H1 (cell line): ENCODE measurements around the gene ANKRD60. TPM values are rescaled to one million over a fixed set of nuclear protein-coding genes. Genes with fewer than 3 reads are reported as not detected.

ENCODE experiments used
- CTCF ChIA-PET: fragments of 300-600 bp; sonication (Branson Sonifier 250); formaldehyde crosslinking; loops from one replicate; lab custom pipeline; 2021; ENCODE audit not compliant: partially characterized antibody; lab: Charles Lee
- POLR2A ChIA-PET: fragments of 300-600 bp; sonication (Branson Sonifier 250); formaldehyde crosslinking; loops from one replicate; lab custom pipeline; 2021; ENCODE audit warnings: inconsistent platforms; ENCODE audit not compliant: partially characterized antibody; lab: Charles Lee
- DNase-seq, 2 experiments: peaks; one replicate each; pipeline versions ENCODE4 v3.0.0 to v3.0.0-alpha.2; 2010 to 2022; ENCODE audit warnings: low spot score in 2 of 2, low read depth in 1 of 2, mixed read lengths in 1 of 2
- FAIRE-seq: peaks from 2 replicates; lab custom pipeline; 2011; peaks lifted over from hg19 to GRCh38; lab: Jason Lieb, UNC
- H2AFZ ChIP-seq: 2 replicates; pipeline ENCODE4 v1.8.1; 2012; ENCODE audit warnings: low read length, inconsistent platforms
- H2AK5ac ChIP-seq: 2 replicates; pipeline ENCODE4 v1.6.1; 2013; ENCODE audit warnings: low read depth, low read length
- H2BK120ac ChIP-seq: replicated peaks from 2 replicates; pipeline ENCODE3; 2013; ENCODE audit warnings: low read depth, low read length, inconsistent platforms
- H2BK12ac ChIP-seq: 2 replicates; pipeline ENCODE4 v1.6.1; 2013; ENCODE audit warnings: low read depth, low read length
- H2BK15ac ChIP-seq: 2 replicates; pipeline ENCODE4 v1.6.1; 2013; ENCODE audit warnings: low read length
- H2BK20ac ChIP-seq: 2 replicates; pipeline ENCODE4 v1.6.1; 2013; ENCODE audit warnings: low read length
- H2BK5ac ChIP-seq: 2 replicates; pipeline ENCODE4 v1.6.1; 2013; ENCODE audit warnings: low read depth, low read length
- H3K14ac ChIP-seq: 2 replicates; pipeline ENCODE4 v1.6.1; 2013; ENCODE audit warnings: inconsistent platforms; ENCODE audit not compliant: insufficient read length
- H3K18ac ChIP-seq: 2 replicates; pipeline ENCODE4 v1.6.1; 2013; ENCODE audit warnings: low read length; ENCODE audit errors: extremely low read depth
- H3K23ac ChIP-seq: 2 replicates; pipeline ENCODE4 v1.6.1; 2013; ENCODE audit warnings: inconsistent platforms; ENCODE audit not compliant: insufficient read length
- H3K23me2 ChIP-seq: 2 replicates; pipeline ENCODE4 v1.6.1; 2013; ENCODE audit warnings: low read depth, low read length
- H3K27ac ChIP-seq: 2 replicates; pipeline ENCODE4 v1.6.1; 2011; ENCODE audit warnings: low read depth, low read length, inconsistent platforms
- H3K27me3 ChIP-seq, 4 experiments: replicated peaks in 1 of 4; 1 replicate in 1 of 4; 2 replicates in 3 of 4; pipeline versions ENCODE4 v1.6.1 to v1.8.1; 2011 to 2013; ENCODE audit warnings: low read length in 3 of 4, mild to moderate bottlenecking in 3 of 4, inconsistent platforms in 2 of 4, mixed read lengths in 2 of 4, moderate library complexity in 1 of 4; ENCODE audit not compliant: control insufficient read depth in 3 of 4, insufficient read depth in 3 of 4; ENCODE audit errors: extremely low read depth in 1 of 4
- H3K36me3 ChIP-seq, 4 experiments: 2 replicates each; pipeline versions ENCODE4 v1.6.1 to v1.8.1; 2011 to 2013; ENCODE audit warnings: mild to moderate bottlenecking in 4 of 4, low read length in 3 of 4, moderate library complexity in 2 of 4, control low read depth in 1 of 4, inconsistent platforms in 1 of 4; ENCODE audit not compliant: insufficient read depth in 4 of 4, control insufficient read depth in 2 of 4
- H3K4ac ChIP-seq: replicated peaks from 2 replicates; pipeline ENCODE3; 2013; ENCODE audit warnings: low read length, low read depth, mixed read lengths, inconsistent platforms; ENCODE audit not compliant: insufficient read length
- H3K4me1 ChIP-seq, 4 experiments: replicated peaks in 1 of 4; 1 replicate in 1 of 4; 2 replicates in 3 of 4; pipeline versions ENCODE4 v1.6.1 to v1.8.1; 2011 to 2013; ENCODE audit warnings: low read length in 3 of 4, inconsistent platforms in 2 of 4, mixed read lengths in 1 of 4; ENCODE audit not compliant: insufficient read depth in 4 of 4, control insufficient read depth in 3 of 4
- H3K4me2 ChIP-seq, 2 experiments: 2 replicates each; pipeline versions ENCODE4 v1.6.1 to v1.8.1; 2011 to 2013; ENCODE audit warnings: low read depth in 2 of 2, low read length in 2 of 2, control low read depth in 1 of 2, inconsistent platforms in 1 of 2, mild to moderate bottlenecking in 1 of 2; ENCODE audit not compliant: insufficient read depth in 1 of 2
- H3K4me3 ChIP-seq, 4 experiments: fragments of 200-600, 300-600 bp in 1 of 4; sonication (generic), shearing (Covaris generic), sonication (Bioruptor Twin) in 1 of 4; 2 replicates each; pipeline versions ENCODE4 v1.5.1 to v1.8.1; 2011 to 2016; ENCODE audit warnings: low read length in 4 of 4, low read depth in 3 of 4, control low read depth in 2 of 4, inconsistent platforms in 2 of 4, mild to moderate bottlenecking in 2 of 4, mixed read lengths in 1 of 4, moderate library complexity in 1 of 4; ENCODE audit not compliant: insufficient read depth in 2 of 4; ENCODE audit errors: extremely low read depth in 1 of 4
- H3K56ac ChIP-seq: replicated peaks from 2 replicates; pipeline ENCODE3; 2013; ENCODE audit warnings: low read depth, mild to moderate bottlenecking, mixed read lengths, low read length, inconsistent platforms; ENCODE audit not compliant: insufficient read length
- H3K79me1 ChIP-seq: 2 replicates; pipeline ENCODE4 v1.6.1; 2013; ENCODE audit warnings: low read depth, low read length, control low read depth
- H3K79me2 ChIP-seq, 2 experiments: 2 replicates each; pipeline versions ENCODE4 v1.6.1 to v1.8.1; 2012 to 2013; ENCODE audit warnings: low read length in 2 of 2, mild to moderate bottlenecking in 2 of 2, inconsistent platforms in 1 of 2; ENCODE audit not compliant: insufficient read depth in 2 of 2, control insufficient read depth in 1 of 2
- H3K9ac ChIP-seq, 4 experiments: replicated peaks in 1 of 4; 1 replicate in 1 of 4; 2 replicates in 3 of 4; pipeline versions ENCODE4 v1.6.1 to v1.8.1; 2011 to 2013; ENCODE audit warnings: low read depth in 3 of 4, low read length in 3 of 4, control low read depth in 2 of 4, mild to moderate bottlenecking in 2 of 4, moderate library complexity in 2 of 4, inconsistent platforms in 1 of 4; ENCODE audit errors: extremely low read depth in 1 of 4
- H3K9me3 ChIP-seq, 2 experiments: 2 replicates each; pipeline versions ENCODE4 v1.6.1 to v1.8.1; 2012 to 2013; ENCODE audit warnings: mild to moderate bottlenecking in 2 of 2, moderate library complexity in 2 of 2, control low read depth in 1 of 2, inconsistent platforms in 1 of 2, low read depth in 1 of 2, low read length in 1 of 2, mixed read lengths in 1 of 2; ENCODE audit not compliant: insufficient read depth in 2 of 2
- H4K20me1 ChIP-seq, 2 experiments: replicated peaks in 1 of 2; 2 replicates each; pipeline versions ENCODE3 to v1.8.1; 2011 to 2013; ENCODE audit warnings: inconsistent platforms in 2 of 2, low read length in 2 of 2, mild to moderate bottlenecking in 1 of 2; ENCODE audit not compliant: insufficient read depth in 2 of 2, control insufficient read depth in 1 of 2
- H4K5ac ChIP-seq: 2 replicates; pipeline ENCODE4 v1.6.1; 2013; ENCODE audit warnings: low read length, low read depth, mixed read lengths, inconsistent platforms; ENCODE audit not compliant: insufficient read length
- H4K8ac ChIP-seq: 2 replicates; pipeline ENCODE4 v1.8.0; 2013; ENCODE audit warnings: mild to moderate bottlenecking, moderate library complexity, low read length, inconsistent platforms; ENCODE audit not compliant: insufficient read depth; ENCODE audit errors: extremely low read depth
- H4K91ac ChIP-seq: replicated peaks from 2 replicates; pipeline ENCODE3; 2013; ENCODE audit warnings: low read length, mixed read lengths, inconsistent platforms; ENCODE audit not compliant: insufficient read length
- WGBS, 2 experiments: shearing (Covaris generic) in 1 of 2; methylation state at CpG; one replicate each; pipeline versions ENCODE4 v1.1.6 to v1.1.7; 2013 to 2015; ENCODE audit warnings: low lambda C conversion rate in 2 of 2, mixed read lengths in 2 of 2, inconsistent platforms in 1 of 2, low coverage in 1 of 2, missing lambda C conversion rate in 1 of 2; ENCODE audit not compliant: insufficient replicate concordance in 2 of 2, insufficient coverage in 1 of 2, insufficient read length in 1 of 2; ENCODE audit errors: extremely low coverage in 1 of 2, missing lambda C conversion rate in 1 of 2; 5-methylcytosine and 5-hydroxymethylcytosine counted together
- polyA plus RNA-seq, 7 experiments: library from polyadenylated mRNA; depleted of rRNA in 3 of 7; stranded (reverse) in 5 of 7; unstranded in 2 of 7; fragments of >200 nt in 5 of 7; fragments of 200-250 nt in 2 of 7; gene quantifications; 1 replicate in 5 of 7; 2 replicates in 1 of 7; 4 replicates in 1 of 7; pipeline versions ENCODE4 v1.2.1 to v1.2.3, GENCODE V29; 2011 to 2013; ENCODE audit warnings: missing spikeins in 2 of 7, mixed read lengths in 2 of 7
- total RNA-seq: library from RNA; stranded (reverse); fragmentation: NEBNext Ultra II Directional; extraction: Animal tissue kit (Norgen Biotek cat#: 25700); gene quantifications from 2 replicates; pipeline ENCODE4 v1.2.1, GENCODE V29; 2021
- TF ChIP-seq, protein P1 (sequence below): IDR thresholded peaks from 2 replicates; pipeline ENCODE4 v1.6.1; 2012; ENCODE audit warnings: inconsistent platforms

Gene ANKRD60
- total and polyA plus RNA-seq, 2 of the 8 experiments (the other 6 are each of a cell fraction or from before 2014, with no cell fraction given) = not detected

DNA sequence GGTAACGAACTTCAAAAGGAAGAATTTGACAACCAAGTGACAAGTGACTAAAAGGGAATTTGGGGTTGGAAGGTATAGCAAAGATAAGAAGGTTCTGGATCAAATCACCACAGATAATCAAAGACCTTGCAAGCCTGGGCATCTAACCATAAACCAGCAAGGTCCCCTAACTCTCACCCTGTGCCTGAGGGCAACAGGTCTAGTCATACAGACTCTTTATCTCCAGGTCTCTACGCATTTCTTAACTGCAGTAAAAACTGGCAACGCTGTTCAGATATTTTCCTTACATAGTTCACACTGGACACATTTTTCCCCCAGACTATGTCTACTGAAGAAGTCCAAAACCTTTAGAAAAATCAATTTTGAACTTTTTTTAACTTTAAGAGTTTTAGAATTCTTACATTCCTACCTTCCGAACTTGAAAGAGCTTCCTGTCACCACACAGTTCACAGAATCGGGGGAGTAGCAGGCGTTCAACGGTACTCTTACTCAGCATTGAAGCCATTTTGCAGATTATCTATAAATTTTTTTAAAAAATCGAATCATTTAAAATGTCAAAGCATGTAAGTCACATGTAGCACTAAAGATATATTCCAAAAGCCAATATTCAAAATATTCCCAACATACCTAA lies 23.0 kb upstream of the ANKRD60 start:
- Histone ChIP-seq H3K9me3 (no peaks in the 10 kb centered on the region), H3K36me3 (peaks cover 0 to 8% (median 2%) of the 10 kb centered on the region in 4 experiments; a peak in 4 of 8 replicates), H4K8ac (no peak overlapping the region), H3K9ac (no peak overlapping the region), H2BK15ac (no peak overlapping the region), H3K27me3 (no peaks in the 10 kb centered on the region), H4K91ac (no peak overlapping the region), H2BK120ac (no peak overlapping the region), H4K20me1 (peaks cover 0 to 2% of the 10 kb centered on the region in 2 experiments), H3K23me2 (no peaks in the 10 kb centered on the region), H3K4ac (no peak overlapping the region), H2AK5ac (no peak overlapping the region), H3K27ac (no peak overlapping the region), H2BK20ac (no peak overlapping the region), H3K14ac (no peak overlapping the region), H3K79me1 (peaks cover 2% of the 10 kb centered on the region; the same call in 1 of the 2 replicates), H3K4me3 (no peak overlapping the region), H3K4me2 (no peak overlapping the region), H3K23ac (no peak overlapping the region), H3K18ac (no peak overlapping the region), H3K56ac (no peak overlapping the region), H3K4me1 (no peaks in the 10 kb centered on the region; a peak in 3 of 7 replicates), H4K5ac (no peak overlapping the region), H2BK12ac (no peak overlapping the region), H3K79me2 (no peaks in the 10 kb centered on the region), H2AFZ (no peak overlapping the region), H2BK5ac (no peak overlapping the region)
- DNase-seq (no peak), FAIRE-seq (no peak)
- 84% methylated on average over 8 of the region's 8 CpGs; no CpG with 5 or more reads in 1 of the 2 experiments for WGBS, 2 experiments
- POLR2A ChIA-PET = no interaction called here
- CTCF ChIA-PET = interaction anchor here (2.0 kb wide), 1 partner anchor 196 kb away, joined by 7 read pairs; no protein-coding TSS in a partner anchor
- TF ChIP-seq, protein P1, sequence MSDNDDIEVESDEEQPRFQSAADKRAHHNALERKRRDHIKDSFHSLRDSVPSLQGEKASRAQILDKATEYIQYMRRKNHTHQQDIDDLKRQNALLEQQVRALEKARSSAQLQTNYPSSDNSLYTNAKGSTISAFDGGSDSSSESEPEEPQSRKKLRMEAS = no peak
